ENCODE data around the gene PPP4R2.

Gene PPP4R2

GRCh38 chr3:73026760-73027113, 30.1 kb downstream of the PPP4R2 start:
- no peaks in the 10 kb centered on the region for H3K36me3 ChIP-seq (ENCODE audit: control insufficient read depth, insufficient read depth, low read length, severe bottlenecking)
- no peak overlapping the region for H3K4me3 ChIP-seq (ENCODE audit: low read length)
- DNase-seq (ENCODE audit: low read depth), result no peak
- no peak overlapping the region for H3K9ac ChIP-seq (ENCODE audit: low read length)
- H3K27me3 ChIP-seq (replicated peaks; ENCODE audit: control insufficient read depth, insufficient read depth, low read length), result no peaks in the 10 kb centered on the region
- no peaks in the 10 kb centered on the region for H3K9me3 ChIP-seq (ENCODE audit: control insufficient read depth, low read length)
- H3K4me1 ChIP-seq (ENCODE audit: control insufficient read depth, insufficient read depth, low read length), result peaks cover 42% of the 10 kb centered on the region

GRCh38 chr3:73028803-73029202, 32.2 kb downstream of the PPP4R2 start:
- Histone ChIP-seq H3K4me3 (ENCODE audit: low read length) (peak overlapping the region; percentile 14), H3K9ac (ENCODE audit: low read length) (no peak overlapping the region), H3K27me3 (replicated peaks; ENCODE audit: control insufficient read depth, insufficient read depth, low read length) (no peaks in the 10 kb centered on the region), H3K4me1 (ENCODE audit: control insufficient read depth, insufficient read depth, low read length) (peaks cover 42% of the 10 kb centered on the region), H3K36me3 (ENCODE audit: control insufficient read depth, insufficient read depth, low read length, severe bottlenecking) (peaks cover 3% of the 10 kb centered on the region), H3K9me3 (ENCODE audit: control insufficient read depth, low read length) (no peaks in the 10 kb centered on the region)
- no peak for DNase-seq (ENCODE audit: low read depth)

GRCh38 chr3:73029321-73029796, 32.7 kb downstream of the PPP4R2 start:
- peak; percentile 68 for DNase-seq (ENCODE audit: low read depth)
- peaks cover 3% of the 10 kb centered on the region for H3K36me3 ChIP-seq (ENCODE audit: control insufficient read depth, insufficient read depth, low read length, severe bottlenecking)

GRCh38 chr3:73030073-73030597, 33.5 kb downstream of the PPP4R2 start:
- peaks cover 3% of the 10 kb centered on the region for H3K36me3 ChIP-seq (ENCODE audit: control insufficient read depth, insufficient read depth, low read length, severe bottlenecking)
- H3K4me3 ChIP-seq (ENCODE audit: low read length), result no peak overlapping the region
- H3K9ac ChIP-seq (ENCODE audit: low read length), result peak overlapping the region; percentile 47
- no peaks in the 10 kb centered on the region for H3K9me3 ChIP-seq (ENCODE audit: control insufficient read depth, low read length)
- no peaks in the 10 kb centered on the region for H3K27me3 ChIP-seq (replicated peaks; ENCODE audit: control insufficient read depth, insufficient read depth, low read length)
- no peak for DNase-seq (ENCODE audit: low read depth)
- H3K4me1 ChIP-seq (ENCODE audit: control insufficient read depth, insufficient read depth, low read length), result peaks cover 38% of the 10 kb centered on the region

More at GRCh38 chr3:73029321-73029796, 32.7 kb downstream of the PPP4R2 start:
- Histone ChIP-seq H3K27me3 (replicated peaks; ENCODE audit: control insufficient read depth, insufficient read depth, low read length) (no peaks in the 10 kb centered on the region), H3K4me3 (ENCODE audit: low read length) (peak overlapping the region; percentile 14), H3K9ac (ENCODE audit: low read length) (no peak overlapping the region), H3K9me3 (ENCODE audit: control insufficient read depth, low read length) (no peaks in the 10 kb centered on the region), H3K4me1 (ENCODE audit: control insufficient read depth, insufficient read depth, low read length) (peaks cover 42% of the 10 kb centered on the region)

- Histone ChIP-seq H3K4me1 (ENCODE audit: control insufficient read depth, insufficient read depth, low read length) (peaks cover 26% of the 10 kb centered on the region), H3K9me3 (ENCODE audit: control insufficient read depth, low read length) (no peaks in the 10 kb centered on the region)
- DNase-seq (ENCODE audit: low read depth), result no peak
These were observed 35.0 kb downstream of the PPP4R2 start for GRCh38 chr3:73031573-73032103.

GRCh38 chr3:73036694-73037591, 40.3 kb downstream of the PPP4R2 start:
- Histone ChIP-seq H3K27me3 (replicated peaks; ENCODE audit: control insufficient read depth, insufficient read depth, low read length) (no peaks in the 10 kb centered on the region), H3K36me3 (ENCODE audit: control insufficient read depth, insufficient read depth, low read length, severe bottlenecking) (peaks cover 10% of the 10 kb centered on the region), H3K4me3 (ENCODE audit: low read length) (no peak overlapping the region), H3K9me3 (ENCODE audit: control insufficient read depth, low read length) (no peaks in the 10 kb centered on the region), H3K9ac (ENCODE audit: low read length) (no peak overlapping the region), H3K4me1 (ENCODE audit: control insufficient read depth, insufficient read depth, low read length) (peaks cover 24% of the 10 kb centered on the region)
- DNase-seq (ENCODE audit: low read depth), result peak; percentile 48

More at GRCh38 chr3:73031573-73032103, 35.0 kb downstream of the PPP4R2 start:
- H3K27me3 ChIP-seq (replicated peaks; ENCODE audit: control insufficient read depth, insufficient read depth, low read length), result no peaks in the 10 kb centered on the region
- H3K36me3 ChIP-seq (ENCODE audit: control insufficient read depth, insufficient read depth, low read length, severe bottlenecking), result peaks cover 3% of the 10 kb centered on the region
- H3K9ac ChIP-seq (ENCODE audit: low read length), result no peak overlapping the region
- no peak overlapping the region for H3K4me3 ChIP-seq (ENCODE audit: low read length)

- Histone ChIP-seq H3K9ac (ENCODE audit: low read length) (no peak overlapping the region), H3K36me3 (ENCODE audit: control insufficient read depth, insufficient read depth, low read length, severe bottlenecking) (peaks cover 8% of the 10 kb centered on the region), H3K27me3 (replicated peaks; ENCODE audit: control insufficient read depth, insufficient read depth, low read length) (no peaks in the 10 kb centered on the region), H3K4me3 (ENCODE audit: low read length) (peak overlapping the region; percentile 29), H3K9me3 (ENCODE audit: control insufficient read depth, low read length) (no peaks in the 10 kb centered on the region), H3K4me1 (ENCODE audit: control insufficient read depth, insufficient read depth, low read length) (peaks cover 27% of the 10 kb centered on the region)
- DNase-seq (ENCODE audit: low read depth), result no peak
These were observed 44.9 kb downstream of the PPP4R2 start for GRCh38 chr3:73041537-73041936.

GRCh38 chr3:73043414-73043813, 46.8 kb downstream of the PPP4R2 start:
- H3K36me3 ChIP-seq (ENCODE audit: control insufficient read depth, insufficient read depth, low read length, severe bottlenecking), result peaks cover 12% of the 10 kb centered on the region
- H3K4me3 ChIP-seq (ENCODE audit: low read length), result no peak overlapping the region
- H3K27me3 ChIP-seq (replicated peaks; ENCODE audit: control insufficient read depth, insufficient read depth, low read length), result no peaks in the 10 kb centered on the region
- no peak for DNase-seq (ENCODE audit: low read depth)
- no peaks in the 10 kb centered on the region for H3K9me3 ChIP-seq (ENCODE audit: control insufficient read depth, low read length)
- H3K4me1 ChIP-seq (ENCODE audit: control insufficient read depth, insufficient read depth, low read length), result peaks cover 11% of the 10 kb centered on the region
- no peak overlapping the region for H3K9ac ChIP-seq (ENCODE audit: low read length)

- H3K4me3 ChIP-seq (ENCODE audit: low read length), result no peak overlapping the region
- no peak for DNase-seq (ENCODE audit: low read depth)
- no peaks in the 10 kb centered on the region for H3K9me3 ChIP-seq (ENCODE audit: control insufficient read depth, low read length)
- H3K27me3 ChIP-seq (replicated peaks; ENCODE audit: control insufficient read depth, insufficient read depth, low read length), result no peaks in the 10 kb centered on the region
- H3K9ac ChIP-seq (ENCODE audit: low read length), result no peak overlapping the region
- H3K36me3 ChIP-seq (ENCODE audit: control insufficient read depth, insufficient read depth, low read length, severe bottlenecking), result peaks cover 18% of the 10 kb centered on the region
- H3K4me1 ChIP-seq (ENCODE audit: control insufficient read depth, insufficient read depth, low read length), result peaks cover 11% of the 10 kb centered on the region
These were observed 48.8 kb downstream of the PPP4R2 start for GRCh38 chr3:73045391-73045790.

GRCh38 chr3:73046195-73046594, 49.6 kb downstream of the PPP4R2 start:
- Histone ChIP-seq H3K9me3 (ENCODE audit: control insufficient read depth, low read length) (no peaks in the 10 kb centered on the region), H3K4me1 (ENCODE audit: control insufficient read depth, insufficient read depth, low read length) (peaks cover 11% of the 10 kb centered on the region), H3K9ac (ENCODE audit: low read length) (no peak overlapping the region), H3K36me3 (ENCODE audit: control insufficient read depth, insufficient read depth, low read length, severe bottlenecking) (peaks cover 18% of the 10 kb centered on the region), H3K4me3 (ENCODE audit: low read length) (no peak overlapping the region), H3K27me3 (replicated peaks; ENCODE audit: control insufficient read depth, insufficient read depth, low read length) (no peaks in the 10 kb centered on the region)
- no peak for DNase-seq (ENCODE audit: low read depth)

GRCh38 chr3:73049319-73049718, 52.7 kb downstream of the PPP4R2 start:
- H3K36me3 ChIP-seq (ENCODE audit: control insufficient read depth, insufficient read depth, low read length, severe bottlenecking), result peaks cover 18% of the 10 kb centered on the region
- peaks cover 7% of the 10 kb centered on the region for H3K4me1 ChIP-seq (ENCODE audit: control insufficient read depth, insufficient read depth, low read length)
- no peak overlapping the region for H3K4me3 ChIP-seq (ENCODE audit: low read length)
- no peaks in the 10 kb centered on the region for H3K9me3 ChIP-seq (ENCODE audit: control insufficient read depth, low read length)
- no peaks in the 10 kb centered on the region for H3K27me3 ChIP-seq (replicated peaks; ENCODE audit: control insufficient read depth, insufficient read depth, low read length)
- H3K9ac ChIP-seq (ENCODE audit: low read length), result no peak overlapping the region
- no peak for DNase-seq (ENCODE audit: low read depth)

Measured in adipocyte (in vitro differentiated cells).